HG03457 (cell line): ENCODE measurements around the gene PRC1.
A peak's percentile ranks its signal among the peaks of the same experiment; 100 is the strongest.

ENCODE experiments used
- ATAC-seq: cut with Tn5 transposase; IDR thresholded peaks from one replicate; pipeline ENCODE4 v1.9.1; 2021; ENCODE audit warnings: moderate number of reproducible peaks; ENCODE audit not compliant: unreplicated experiment

PRC1 gene

GRCh38 chr15:90957031-90957790, 37.1 kb downstream of the PRC1 start:
- ATAC-seq, result no peak

DNA sequence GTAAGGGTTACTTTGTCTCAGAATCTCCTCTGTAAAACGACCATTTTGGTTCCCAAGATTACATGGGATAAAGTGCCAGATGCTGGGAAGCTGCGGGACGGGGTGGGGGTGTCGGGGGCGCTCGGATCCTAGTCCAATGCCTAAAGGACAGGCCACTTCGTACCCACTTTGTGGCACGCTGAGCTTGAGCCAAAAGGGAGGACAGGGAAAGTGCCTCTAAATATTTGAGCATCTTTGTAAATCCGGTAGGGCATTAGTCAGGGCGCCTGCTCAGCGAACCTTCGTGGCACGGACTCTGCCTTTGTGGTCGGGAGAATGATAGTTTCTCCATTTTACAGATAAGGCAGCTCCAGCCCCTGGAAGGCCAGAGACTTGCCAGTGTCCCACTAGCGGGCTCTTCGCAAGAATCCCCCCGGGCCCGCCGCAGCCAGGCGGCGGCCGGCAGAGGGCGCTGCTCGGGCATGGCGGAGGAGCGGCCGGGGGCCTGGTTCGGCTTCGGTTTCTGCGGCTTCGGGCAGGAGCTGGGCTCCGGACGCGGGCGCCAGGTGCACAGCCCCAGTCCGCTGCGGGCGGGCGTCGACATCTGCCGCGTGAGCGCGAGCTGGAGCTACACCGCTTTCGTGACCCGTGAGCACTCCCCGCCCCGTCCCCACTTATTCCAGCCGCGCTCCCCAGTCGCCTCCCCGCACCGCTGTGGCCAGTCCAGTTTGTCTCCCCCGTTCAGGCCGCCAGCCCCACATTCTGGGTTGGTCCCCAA, 37.9 kb downstream of the PRC1 start:
- ATAC-seq, result no peak

DNA sequence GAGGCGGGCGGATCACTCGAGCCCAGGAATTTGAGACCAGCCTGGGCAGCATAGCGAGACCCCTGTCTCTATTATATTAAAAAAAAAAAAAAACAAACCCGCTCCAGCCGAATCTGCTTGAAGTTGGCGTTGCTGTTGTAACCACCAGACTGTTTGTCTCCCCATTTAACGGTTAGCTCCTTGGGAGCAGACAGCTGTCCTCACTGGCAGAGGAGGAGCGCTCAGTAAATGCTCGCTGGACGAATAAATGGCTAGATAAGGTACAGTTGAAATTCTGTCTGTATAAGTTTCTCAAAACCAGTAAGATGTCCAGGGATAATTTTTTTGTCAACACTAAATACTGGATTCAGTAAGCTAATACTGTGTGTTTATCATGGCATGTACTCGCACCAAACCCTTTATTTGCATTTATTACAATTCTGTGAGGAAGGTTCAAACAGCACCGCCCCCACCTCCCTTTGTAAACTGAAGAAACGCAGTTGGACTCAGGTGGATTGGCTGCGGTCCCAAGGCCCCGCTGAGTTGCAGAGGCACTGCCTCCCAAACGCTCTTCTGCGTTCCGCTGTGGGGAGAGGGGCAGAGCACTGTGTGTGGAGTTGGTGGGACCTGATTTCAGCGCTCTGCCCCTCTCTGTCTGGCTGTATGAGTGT, 38.6 kb downstream of the PRC1 start:
- no peak for ATAC-seq

- peak; percentile 94 for ATAC-seq
These were observed 39.4 kb downstream of the PRC1 start, which contains the start of gene RCCD1 for GRCh38 chr15:90954712-90955623. TSS of gene RCCD1 (plus strand) at chr15:90954884. CDS start at chr15:90956735, 1,851 bp downstream.

GRCh38 chr15:90953947-90954711, 40.2 kb downstream of the PRC1 start:
- ATAC-seq, result no peak

DNA sequence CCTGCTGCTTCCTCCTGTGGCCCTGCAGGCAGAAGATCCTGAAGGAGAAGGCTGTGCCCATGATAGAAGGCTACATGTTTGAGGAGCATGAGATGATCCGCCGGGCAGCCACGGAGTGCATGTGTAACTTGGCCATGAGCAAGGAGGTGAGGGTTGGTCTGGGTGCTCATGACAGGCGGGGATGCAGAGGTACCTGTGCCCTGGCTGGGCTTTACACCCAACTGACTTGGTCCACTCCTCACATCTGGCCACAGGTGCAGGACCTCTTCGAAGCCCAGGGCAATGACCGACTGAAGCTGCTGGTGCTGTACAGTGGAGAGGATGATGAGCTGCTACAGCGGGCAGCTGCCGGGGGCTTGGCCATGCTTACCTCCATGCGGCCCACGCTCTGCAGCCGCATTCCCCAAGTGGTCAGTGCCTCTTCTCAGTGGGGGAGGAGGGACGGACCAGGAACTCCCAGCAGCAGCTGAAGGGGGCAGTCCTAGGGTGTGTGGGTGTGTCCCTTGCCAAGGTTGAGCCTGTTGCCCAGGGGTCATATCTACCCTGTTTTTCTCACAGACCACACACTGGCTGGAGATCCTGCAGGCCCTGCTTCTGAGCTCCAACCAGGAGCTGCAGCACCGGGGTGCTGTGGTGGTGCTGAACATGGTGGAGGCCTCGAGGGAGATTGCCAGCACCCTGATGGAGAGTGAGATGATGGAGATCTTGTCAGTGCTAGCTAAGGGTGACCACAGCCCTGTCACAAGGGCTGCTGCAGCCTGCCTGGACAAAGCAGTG, 41.2 kb downstream of the PRC1 start:
- no peak for ATAC-seq

- ATAC-seq, result no peak
These were observed 43.7 kb downstream of the PRC1 start for GRCh38 chr15:90950676-90951075.

GRCh38 chr15:90949979-90950675, 44.2 kb downstream of the PRC1 start:
- ATAC-seq, result no peak

- no peak for ATAC-seq
These were observed 45.8 kb downstream of the PRC1 start for GRCh38 chr15:90948506-90948905.

- ATAC-seq, result no peak
These were observed 46.6 kb downstream of the PRC1 start for GRCh38 chr15:90947577-90948357.

DNA sequence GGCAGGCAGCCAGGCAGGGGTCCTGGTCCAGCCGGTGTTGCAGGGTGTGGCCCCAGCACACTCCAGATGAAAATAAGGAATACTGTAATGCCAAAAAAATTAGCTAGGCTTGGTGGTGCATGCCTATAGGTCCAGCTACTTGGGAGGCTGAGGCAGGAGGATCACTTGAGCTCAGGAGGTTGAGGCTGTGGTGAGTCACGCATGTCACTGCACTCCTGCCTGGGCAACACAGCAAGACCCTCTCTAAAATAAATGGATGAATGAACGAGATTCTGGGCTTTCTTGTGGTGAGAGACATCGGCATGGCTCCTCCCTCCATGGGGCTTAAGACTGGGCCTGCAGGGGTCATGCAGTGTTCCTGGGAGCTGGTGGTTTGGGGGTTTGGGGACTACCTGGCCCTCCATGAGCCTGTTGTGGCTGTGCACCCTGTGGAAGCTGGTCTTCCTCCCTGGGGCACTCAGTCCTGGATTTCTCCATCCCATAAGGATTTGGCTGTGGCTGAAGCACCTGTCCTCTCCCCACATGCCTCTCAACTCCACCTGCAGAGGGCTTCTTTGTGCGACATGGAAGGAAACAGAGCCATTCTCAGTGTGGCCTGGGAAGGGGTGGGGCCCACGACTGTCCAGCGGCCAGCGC, 47.3 kb downstream of the PRC1 start:
- no peak for ATAC-seq

- no peak for ATAC-seq
These were observed 47.8 kb downstream of the PRC1 start for GRCh38 chr15:90946538-90946937.

GRCh38 chr15:90945091-90945490, 49.2 kb downstream of the PRC1 start:
- ATAC-seq, result no peak

GRCh38 chr15:90942354-90943120, 51.8 kb downstream of the PRC1 start:
- ATAC-seq, result no peak

DNA sequence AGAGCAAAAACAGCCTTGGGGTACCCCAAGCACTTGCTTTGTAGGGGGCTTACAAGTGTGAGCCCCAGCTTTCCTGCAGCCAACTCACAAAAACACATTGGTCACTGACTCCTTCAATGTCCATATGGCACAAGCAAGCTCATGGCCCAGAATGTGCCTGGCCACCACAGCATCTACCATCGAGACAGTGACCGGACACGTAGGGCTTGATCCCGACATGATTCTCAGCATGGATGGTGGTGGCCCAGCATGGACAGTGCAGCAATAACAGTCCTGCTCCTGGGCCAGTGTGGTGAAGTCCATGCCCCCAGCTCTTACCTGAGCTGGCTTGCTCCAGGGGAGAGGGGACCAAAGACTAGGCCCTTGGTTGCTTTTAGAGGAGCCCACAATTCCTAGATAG, 53.3 kb downstream of the PRC1 start:
- no peak for ATAC-seq

GRCh38 chr15:90939756-90940155, 54.6 kb downstream of the PRC1 start:
- ATAC-seq, result no peak

DNA sequence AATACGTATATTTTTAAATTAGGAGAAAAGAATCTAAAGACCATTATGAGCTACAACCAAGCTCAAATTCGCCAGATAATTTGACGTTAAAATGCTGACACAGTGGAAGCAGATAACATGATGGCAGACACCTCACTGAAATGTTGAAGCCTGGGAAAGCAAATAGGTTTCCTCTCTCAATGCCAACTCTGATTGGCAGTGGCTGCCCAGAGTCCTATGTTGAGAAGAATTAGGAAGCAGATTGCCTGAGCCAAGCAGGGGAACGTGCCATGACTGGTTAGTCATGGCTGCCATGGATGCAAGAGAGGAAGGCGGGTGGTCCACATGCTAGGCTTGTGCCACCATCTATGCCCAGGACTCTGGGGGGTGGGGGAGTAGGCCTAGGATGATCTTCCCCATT, 56.1 kb downstream of the PRC1 start:
- ATAC-seq, result no peak
